Body of pancreas (tissue), 4 donors: ENCODE results near the gene NOTCH3.

Experiments used
- POLR2A ChIP-seq, 3 donors: fragments of 450-650 bp; IDR thresholded peaks; one replicate each; pipeline ENCODE4 v1.6.1; 2016; ENCODE audit warnings: antibody characterized with exemption in 3 of 3, mild to moderate bottlenecking in 2 of 3
- TF ChIP-seq, protein P1 (sequence below), 7 experiments: fragments of 450-650 bp in 4 of 7; fragments of 200-600 bp in 3 of 7; sonication (generic) in 3 of 7; IDR thresholded peaks; one replicate each; pipeline ENCODE4 v1.5.1; 2016 to 2019; ENCODE audit warnings: antibody characterized with exemption in 7 of 7

- TF ChIP-seq POLR2A (IDR thresholded peaks at IDR 0.05), result no peak
- TF ChIP-seq, protein P1, sequence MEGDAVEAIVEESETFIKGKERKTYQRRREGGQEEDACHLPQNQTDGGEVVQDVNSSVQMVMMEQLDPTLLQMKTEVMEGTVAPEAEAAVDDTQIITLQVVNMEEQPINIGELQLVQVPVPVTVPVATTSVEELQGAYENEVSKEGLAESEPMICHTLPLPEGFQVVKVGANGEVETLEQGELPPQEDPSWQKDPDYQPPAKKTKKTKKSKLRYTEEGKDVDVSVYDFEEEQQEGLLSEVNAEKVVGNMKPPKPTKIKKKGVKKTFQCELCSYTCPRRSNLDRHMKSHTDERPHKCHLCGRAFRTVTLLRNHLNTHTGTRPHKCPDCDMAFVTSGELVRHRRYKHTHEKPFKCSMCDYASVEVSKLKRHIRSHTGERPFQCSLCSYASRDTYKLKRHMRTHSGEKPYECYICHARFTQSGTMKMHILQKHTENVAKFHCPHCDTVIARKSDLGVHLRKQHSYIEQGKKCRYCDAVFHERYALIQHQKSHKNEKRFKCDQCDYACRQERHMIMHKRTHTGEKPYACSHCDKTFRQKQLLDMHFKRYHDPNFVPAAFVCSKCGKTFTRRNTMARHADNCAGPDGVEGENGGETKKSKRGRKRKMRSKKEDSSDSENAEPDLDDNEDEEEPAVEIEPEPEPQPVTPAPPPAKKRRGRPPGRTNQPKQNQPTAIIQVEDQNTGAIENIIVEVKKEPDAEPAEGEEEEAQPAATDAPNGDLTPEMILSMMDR (IDR thresholded peaks at IDR 0.05), result no peak
These were observed 11.9 kb downstream of the NOTCH3 start for GRCh38 chr19:15188851-15189250.
